Erythroblast (primary cell): ENCODE data around the gene ANKMY1.

Source experiments
- GATA1 ChIP-seq: IDR thresholded peaks from 2 replicates; pipeline ENCODE4 v1.6.1; 2011; ENCODE audit warnings: low read depth, mild to moderate bottlenecking, control low read depth, low read length, moderate library complexity
- POLR2A ChIP-seq: IDR thresholded peaks from 2 replicates; pipeline ENCODE4 v1.6.1; 2011; ENCODE audit warnings: mild to moderate bottlenecking, low read length

DNA sequence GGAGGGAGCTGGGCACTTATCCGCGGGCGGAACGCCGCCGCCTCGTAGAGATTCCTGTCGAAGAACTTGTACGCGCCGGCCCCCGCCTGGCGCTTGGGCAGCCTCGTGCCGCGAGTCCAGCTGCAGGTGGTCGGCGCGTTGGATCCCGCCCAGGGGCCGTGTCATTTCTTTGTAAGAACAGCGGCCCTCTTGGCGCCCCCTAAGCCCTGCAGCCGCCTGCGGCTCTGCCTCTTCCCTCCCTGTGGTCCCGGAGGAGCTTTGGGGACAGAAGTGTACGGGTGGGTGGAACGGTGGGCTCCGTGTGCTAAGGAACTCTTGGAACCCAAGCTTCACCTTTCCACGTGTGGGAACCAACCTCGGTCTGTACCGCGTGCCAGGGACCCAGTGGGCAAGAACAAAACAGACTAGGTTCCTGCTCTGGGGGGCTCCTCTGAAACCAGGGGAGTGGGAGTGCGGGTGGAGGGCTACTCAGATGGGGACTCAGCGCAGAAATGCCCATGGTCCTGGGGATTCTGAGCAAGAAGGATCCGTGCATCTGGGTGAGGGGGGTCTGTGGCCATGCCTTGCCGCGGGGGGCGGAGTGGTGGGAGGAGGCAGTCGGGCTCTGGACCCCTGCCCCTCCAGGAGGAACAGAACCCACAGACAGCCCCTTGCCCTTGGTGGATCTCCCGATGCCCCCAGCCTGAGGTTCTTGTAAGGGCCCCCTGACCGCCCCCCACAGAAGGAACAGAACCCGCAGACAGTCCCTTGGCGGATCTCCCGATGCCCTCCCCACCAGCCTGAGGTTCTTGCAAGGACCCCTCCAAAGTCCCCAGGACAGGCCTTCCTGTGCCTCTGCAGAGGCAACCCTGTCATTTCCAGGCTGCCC lies 120.9 kb downstream of the ANKMY1 start:
- TF ChIP-seq POLR2A (no peak), GATA1 (no peak)
